Activated T-cell treated with anti-CD3 and anti-CD28 coated beads for 4 hours (primary cell): ENCODE data around the gene OLIG2.

Experiments used
- DNase-seq: peaks from one replicate; pipeline ENCODE4 v3.0.0-alpha.2; 2020

The OLIG2 gene

DNA sequence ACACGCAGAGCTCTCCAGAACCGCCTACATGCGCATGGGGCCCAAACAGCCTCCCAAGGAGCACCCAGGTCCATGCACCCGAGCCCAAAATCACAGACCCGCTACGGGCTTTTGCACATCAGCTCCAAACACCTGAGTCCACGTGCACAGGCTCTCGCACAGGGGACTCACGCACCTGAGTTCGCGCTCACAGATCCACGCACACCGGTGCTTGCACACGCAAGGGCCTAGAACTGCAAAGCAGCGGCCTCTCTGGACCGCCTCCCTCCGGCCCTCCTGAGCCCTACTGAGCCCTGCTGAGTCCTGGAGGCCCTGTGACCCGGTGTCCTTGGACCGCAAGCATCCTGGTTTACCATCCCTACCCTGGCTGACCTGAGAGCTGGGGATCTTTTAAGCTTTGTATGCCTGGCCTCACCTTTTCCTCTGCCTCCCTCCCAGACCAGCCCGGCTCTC lies 8.3 kb downstream of the OLIG2 start:
- DNase-seq, result no peak

DNA sequence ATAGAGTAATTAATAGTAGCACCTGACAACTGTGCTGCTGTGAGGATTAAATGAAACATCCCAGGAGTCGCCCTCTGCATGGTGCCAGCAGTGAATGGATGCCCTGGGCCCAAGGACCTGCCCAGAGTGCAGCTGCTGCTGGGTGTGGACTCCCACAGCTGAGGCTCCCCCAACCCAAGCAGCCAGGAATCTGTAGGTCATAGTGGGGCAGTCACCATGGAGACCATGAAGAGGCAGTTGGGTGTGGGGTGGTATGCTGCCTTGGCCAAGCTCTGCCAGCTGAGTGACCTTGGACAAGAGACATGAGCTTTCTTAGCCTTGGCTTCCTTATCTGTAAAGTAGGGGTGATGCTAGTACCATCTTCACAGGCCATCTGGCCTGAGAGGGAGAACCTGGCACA lies 9.4 kb downstream of the OLIG2 start:
- DNase-seq, result no peak

DNA sequence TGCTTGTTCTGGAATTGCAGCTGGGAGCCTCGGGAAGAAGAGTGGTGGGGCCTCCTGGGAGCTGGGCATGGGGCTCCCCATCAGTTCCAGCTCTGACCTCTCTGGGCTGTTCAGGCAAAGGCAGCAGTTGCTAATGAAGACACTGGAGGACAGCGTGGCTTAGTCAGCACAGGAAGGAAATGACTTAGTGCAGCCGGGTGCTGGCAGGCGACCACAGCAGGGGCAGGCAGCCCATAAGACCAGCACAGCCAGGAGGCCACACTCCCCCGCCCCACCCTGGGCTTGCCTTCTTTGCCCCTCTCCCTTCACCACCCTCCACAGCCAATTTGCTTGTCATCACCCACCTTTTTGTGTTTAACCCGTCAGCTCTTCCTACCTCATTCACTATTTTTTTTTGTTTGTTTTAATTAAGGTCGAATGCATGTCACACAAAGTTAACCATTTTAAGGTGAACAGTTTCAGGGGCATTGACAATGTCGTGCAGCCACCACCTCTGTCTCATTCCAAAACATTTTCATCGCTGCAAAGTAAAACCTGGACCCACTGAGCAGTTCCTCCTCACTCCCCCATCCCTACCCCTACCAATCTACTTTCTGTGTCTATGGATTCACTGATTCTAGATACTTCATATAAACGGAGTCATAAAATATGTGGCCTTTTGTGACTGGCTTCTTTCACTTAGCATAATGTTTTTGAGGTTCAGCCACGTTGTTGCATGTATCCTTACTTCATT lies 10.9 kb downstream of the OLIG2 start:
- DNase-seq, result no peak

DNA sequence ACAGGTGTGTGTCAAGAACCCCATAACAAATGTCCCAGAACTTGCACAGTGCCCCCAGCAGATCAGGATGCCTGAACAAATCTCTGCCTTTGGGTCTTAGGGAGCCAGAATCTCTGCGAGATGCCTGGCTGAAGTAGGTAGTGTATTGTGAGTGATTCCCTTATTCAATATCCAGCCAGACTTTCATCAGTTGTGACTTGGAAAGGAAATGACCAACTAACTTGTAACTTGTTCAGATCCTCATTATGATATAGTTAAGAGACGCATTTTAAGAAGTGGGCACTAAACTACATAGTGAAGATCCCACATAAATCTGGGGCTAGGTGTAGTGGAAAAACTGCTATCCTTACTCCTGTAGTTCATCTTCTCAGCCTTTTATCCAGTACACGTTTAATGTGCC lies 11.8 kb downstream of the OLIG2 start:
- DNase-seq, result no peak

DNA sequence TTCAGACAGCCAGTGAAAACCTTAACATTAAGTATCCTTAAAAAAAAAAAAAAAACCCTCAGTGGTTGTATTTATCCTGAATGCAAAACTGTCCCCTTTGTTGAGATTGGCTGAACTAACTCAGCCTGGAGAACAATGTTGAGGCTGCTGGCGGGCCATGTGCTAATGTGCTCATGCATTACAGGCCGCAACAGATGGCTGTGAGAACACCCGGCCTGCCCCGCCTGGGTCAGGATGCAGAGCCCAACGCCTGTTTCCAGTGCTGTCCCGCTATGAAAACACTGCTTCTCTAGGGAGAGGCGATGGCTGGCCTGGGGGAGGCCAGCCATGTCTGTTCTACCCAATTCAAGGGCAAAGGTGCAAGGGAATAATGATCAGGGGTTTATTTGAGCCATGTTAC lies 13.8 kb downstream of the OLIG2 start:
- DNase-seq, result no peak

DNA sequence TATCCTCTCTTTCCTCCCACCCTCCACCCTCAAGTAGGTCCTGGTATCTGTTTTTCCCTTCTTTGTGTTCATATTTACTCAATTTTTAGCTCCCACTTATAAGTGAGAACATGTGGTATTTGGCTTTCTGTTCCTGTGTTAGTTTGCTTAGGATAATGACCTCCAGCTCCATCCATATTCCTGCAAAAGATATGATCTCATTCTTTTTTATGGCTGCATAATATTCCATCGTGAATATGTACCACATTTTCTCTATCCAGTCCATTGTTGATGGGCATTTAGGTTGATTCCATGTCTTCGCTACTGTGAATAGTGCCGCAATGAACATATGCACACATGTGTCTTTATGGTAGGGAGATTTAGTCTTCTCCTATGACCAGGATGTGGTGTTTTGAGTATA lies 14.5 kb downstream of the OLIG2 start:
- DNase-seq, result no peak

DNA sequence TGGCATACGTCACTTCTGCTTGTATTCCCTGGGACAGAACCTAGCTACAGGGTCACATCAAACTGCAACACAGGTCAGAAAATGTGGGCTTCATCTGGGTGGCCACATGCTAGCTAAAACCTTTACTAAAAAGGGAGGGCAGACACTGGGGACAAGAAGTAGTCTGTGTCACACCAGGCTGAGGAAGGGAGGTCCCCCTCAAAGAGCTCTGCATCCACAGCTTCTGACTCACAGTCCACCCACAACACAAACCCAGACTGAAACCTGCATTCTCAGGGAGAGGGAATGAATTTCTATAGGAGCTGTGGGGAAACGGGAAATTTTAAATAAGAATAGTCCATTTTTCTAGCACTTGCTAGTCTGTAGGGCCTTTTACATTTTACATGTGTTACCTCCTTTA lies 16.2 kb downstream of the OLIG2 start:
- DNase-seq, result no peak

DNA sequence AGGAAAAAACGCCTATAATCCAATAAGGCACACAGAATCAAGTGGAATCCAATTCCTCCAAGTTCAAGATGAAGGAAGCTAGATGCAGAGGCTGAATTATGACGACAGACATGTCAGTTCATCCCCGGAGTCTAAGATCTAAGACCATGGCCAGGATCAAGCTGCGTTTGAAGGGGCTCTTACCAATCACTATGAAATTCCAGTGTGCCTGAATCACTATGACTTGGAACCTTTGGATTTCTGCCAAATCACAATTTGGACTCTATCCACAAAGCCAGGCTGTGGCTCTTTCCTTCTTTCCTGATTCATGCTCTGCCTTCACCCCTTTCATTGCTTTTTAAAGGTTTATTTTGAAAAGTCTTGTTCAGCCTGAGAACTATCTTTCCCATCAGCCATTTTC lies 17.1 kb downstream of the OLIG2 start:
- DNase-seq, result no peak

DNA sequence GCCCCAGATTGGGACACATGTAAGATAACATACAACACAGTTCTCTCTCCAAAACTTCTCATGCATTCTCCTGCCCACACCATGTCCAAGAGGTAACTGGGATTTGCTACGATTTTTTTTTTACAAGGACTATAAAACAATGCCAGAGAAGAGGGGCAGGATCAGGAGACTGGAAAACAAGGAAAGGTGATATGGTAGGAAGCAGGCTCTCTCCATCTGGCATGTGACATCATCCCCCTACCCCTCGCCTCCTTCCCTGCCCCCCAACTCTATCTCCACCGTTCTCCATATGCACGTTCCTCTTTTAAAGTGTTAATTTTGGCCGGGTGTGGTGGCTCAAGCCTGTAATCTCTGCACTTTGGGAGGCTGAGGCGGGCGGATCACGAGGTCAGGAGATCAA lies 20.7 kb downstream of the OLIG2 start:
- DNase-seq, result no peak

DNA sequence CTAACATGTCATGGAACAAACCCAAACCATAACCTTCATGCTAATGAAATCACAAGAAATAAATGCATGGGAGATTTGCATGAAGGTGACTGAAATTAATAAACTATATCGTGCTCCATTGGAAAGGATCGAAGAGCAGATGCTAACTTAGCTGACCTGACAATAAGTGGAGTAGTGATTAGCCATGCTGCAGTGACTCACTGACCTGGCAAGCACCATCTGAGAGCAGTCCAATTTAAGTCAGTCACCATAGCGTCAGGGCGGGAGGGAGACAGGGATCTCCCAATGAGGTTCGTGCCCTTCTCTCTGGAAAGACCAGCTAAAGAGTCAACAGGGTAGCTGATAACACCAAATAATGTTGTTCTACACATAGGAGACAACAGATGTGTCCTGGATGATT lies 21.5 kb downstream of the OLIG2 start:
- DNase-seq, result no peak

DNA sequence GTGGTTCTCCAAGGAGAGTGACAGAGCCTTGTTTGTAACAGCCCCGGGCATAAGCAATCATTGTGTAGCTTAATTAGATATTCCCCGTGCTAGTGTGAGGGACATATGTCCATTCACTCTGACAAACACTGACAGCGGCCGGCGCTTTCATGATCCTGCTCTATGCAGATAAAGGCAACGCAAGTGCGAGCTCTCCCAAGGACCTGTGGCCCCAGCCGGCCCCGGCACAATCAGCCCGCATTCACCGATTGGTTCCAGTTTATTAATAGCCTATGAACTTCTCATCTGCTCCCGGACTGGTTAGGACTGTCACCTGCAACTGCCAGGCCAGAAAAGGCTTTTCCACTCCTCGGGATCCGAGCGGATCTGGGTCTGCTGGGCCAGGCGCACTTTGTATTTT lies 26.2 kb downstream of the OLIG2 start:
- DNase-seq, result no peak

DNA sequence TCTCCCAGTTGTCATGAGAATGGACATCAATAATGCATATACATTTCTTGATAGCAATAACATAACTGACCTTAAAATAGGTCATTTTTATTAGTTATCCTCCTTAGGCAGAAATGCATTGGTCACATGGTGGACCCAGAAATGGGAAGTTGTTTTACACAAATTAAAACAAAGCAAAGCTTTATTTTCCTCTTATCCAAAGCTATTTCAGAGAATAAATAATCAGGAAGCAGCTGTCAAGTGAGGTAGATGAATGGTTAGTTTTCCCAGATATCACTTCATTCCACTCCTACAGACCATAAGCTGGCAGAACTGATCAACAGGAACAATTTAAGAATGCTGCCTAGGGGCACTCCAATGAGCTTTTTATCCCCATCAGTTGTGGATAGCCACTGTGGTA lies 28.2 kb downstream of the OLIG2 start:
- no peak for DNase-seq

DNA sequence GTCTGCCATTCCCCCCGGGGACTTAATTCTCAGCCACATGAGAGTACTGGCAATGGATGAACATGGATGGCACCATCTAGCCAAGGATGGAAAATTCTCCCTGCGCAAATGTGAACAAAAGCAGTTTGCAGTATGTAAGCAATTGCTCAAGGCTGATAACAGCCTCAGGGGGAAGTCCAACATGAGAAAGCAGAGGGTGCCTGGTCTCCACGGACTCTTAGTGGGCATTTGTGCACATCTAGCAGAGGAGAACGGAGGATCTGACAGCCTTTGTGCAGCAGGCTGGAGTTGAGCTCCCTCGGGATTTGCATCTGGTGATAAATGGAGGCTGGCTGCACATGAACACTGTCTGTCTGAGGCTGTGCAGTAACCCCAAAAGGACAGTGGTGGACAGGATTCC lies 30.3 kb downstream of the OLIG2 start:
- no peak for DNase-seq

DNA sequence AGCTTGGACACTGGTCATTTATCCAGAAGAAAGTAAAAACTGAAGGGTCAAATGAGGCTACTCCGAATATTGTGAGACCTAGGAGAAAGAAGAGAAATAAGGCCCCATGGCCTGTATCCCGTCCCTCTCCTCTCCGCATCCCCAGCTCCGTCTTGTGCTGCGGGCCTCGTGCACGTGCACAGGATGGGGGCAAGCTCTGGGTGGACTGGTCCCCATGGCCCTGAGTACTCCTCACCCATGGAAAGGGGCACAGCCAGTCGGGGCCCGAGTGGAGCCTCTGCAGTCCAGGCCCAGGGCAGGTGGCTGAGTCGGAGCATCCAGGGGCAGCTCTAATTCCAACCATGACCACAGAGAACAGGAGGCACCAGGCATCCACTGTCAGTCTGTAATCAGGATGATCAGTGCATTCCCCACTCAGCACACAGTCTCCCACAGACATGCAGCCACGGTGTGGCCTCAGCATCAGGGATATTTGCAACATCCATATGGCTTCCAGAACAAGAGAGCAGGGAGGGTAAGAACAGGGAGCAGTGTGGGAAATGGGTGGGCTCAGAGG lies 31.7 kb downstream of the OLIG2 start:
- DNase-seq, result no peak

DNA sequence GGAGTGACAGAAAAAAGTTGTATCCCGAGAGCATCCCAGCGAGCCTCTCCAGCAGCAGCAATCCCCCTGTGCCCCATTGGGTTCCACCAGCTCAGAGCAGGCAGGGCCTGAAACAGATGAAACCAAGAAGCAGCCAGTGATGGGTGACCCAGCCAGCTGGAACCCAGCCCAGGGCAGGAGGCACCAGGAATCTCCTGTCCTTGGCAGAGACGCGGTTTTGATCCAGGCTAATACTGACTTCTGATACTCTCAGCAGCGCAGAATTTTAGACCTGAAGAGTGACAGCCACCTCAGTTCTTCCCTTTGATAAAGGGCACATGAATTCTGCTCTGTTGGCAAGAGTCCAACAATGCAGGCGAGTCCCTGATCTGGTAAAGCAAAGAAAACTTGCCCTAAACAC lies 32.8 kb downstream of the OLIG2 start:
- no peak for DNase-seq

DNA sequence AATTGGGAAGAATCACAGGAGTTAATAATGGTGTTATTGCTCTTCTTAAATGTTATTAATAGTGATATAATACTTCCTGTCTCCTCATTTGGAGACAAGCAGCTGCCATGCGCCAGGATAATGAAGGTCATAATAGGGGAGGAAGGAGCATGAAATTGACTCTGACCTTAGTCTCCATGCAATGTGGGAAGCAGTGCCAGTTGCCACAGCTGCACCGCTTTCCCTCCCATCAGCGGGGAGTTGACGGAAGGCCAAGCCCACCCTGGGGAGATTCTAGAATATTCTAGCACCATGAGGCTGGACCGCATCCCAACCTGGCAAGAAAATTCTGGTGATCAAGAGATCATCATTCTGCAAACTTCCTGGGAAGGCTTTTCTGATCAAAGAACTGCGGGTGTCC lies 33.2 kb downstream of the OLIG2 start:
- no peak for DNase-seq

DNA sequence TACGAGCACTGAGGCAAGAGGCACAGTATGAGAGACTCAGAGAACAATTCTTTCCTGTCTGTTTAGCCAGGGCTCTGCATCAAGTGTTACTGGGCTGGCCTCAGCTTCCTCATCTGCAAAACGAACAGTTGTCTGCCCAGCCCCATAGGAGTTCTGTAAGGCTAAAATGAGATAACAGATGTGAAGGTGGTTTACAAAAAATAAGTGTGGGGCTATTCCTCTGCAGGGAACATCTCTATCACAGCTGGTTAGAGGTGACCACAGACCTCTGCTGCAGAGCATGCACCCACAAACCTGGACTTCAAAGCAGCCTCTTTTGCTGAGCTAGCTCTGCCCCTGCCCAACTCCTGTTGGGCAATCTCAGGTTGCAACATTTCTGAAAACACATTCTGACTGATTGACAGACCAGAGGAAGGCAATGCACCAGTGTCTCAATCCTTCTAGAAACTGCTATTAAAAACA lies 33.7 kb downstream of the OLIG2 start:
- DNase-seq, result no peak

DNA sequence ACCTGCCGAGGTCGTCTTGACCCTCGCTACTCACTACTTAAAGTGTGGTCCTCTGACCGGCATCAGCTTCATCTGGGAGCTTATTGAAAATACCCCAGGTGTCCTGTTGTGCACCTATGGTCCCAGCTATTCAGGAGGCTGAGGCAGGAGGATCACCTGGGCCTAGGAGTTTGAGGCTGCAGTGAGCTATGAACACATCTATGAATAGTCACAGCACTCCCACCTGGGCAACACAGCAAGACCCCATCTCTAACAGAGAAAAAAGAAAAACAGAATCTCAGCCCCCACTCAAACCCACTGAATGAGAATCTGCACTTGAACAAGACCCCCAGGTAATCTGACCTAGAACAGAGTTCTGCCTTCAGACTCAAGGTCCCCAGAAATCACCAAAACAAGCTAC lies 35.5 kb downstream of the OLIG2 start:
- DNase-seq, result no peak

DNA sequence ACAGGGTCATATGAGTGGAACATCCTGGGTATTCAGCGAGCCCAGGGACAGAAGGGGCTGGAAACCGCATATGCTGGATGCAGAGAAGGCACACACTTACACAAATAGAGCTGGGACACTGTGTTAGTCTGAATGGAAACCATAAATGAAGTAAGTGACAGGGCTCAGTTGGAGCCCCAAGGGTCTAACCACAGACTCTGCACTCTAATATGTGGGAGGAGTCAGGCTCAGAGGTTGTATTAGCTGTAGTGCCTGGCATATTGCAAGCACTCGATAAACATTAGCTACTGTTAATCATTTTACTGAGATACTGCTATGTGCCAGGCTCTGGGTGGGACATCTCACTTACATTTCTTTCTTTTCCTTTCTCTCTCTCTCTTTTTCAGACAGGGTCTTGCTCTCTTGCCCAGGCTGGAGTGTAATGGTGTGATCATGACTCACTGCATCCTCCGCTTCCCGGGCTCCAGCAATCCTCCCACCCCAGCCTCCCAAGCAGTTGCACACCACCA lies 37.7 kb downstream of the OLIG2 start:
- DNase-seq, result no peak

DNA sequence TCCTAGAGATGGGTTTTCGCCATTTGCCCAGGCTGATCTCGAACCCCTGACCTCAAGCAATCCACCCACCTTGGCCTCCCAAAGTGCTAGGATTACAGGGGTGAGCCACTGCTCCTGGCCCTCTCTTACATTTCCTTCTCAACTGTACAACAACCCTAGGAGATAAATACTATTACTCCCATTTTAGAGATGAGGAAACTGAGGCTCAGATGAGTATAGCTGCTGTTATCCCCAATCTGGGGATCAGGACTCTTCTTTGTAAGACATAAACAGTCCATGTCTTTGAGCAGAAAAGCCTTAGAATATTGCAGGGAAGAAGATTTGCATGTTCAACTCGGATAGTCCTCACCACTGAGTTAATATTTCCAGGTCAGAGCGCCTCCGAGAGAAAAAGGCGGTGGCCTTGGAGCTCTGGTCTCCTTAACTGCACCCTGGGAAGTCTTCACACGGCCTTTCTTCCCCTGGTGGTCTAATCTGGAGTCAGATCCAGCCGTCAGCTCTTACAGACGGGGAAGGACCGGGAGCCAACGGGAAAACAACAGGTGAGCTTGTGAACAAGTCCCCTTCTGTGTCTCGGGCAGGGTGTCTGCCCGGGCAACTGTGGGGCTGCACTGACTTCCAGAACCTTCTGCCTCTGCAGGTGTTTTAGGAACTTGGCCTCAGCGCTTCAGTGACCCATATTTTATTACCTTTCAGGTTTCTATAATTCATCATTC lies 38.3 kb downstream of the OLIG2 start:
- DNase-seq, result no peak

DNA sequence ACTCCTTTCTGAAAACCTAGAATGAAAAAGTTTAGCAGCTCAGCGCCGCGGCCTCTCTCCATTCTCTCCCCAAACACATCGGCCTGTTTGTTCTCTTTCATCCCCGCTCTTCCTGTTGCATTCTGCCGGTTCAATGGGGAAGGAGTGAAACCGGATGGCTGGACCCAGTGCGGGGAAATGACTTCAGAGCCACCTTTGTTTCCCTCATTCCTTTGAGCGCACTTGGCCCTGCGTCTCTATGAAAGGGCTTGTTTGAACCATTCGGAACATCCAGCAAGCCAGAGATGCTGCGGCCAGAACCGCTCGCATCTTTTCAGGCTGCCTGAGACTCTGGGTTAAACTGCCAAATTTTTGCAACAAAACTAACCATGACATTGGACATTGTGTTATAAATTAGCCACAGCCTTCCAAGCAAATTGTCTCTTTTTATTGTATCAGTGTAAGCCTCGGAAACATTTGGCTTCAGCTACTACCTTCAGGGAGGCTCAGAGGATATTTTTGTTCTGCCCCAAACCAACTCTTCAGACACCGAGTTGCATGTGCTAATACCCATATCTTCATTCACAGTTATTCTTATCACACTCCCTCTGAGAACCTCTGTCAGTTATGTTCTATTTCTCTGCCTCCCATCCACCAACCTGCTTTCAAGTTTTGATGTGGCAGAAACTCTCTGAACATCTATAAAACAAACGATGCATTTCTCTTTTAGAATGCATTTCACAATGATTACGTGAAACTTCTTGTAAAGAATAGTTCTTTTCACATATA lies 39.1 kb downstream of the OLIG2 start:
- DNase-seq, result no peak

DNA sequence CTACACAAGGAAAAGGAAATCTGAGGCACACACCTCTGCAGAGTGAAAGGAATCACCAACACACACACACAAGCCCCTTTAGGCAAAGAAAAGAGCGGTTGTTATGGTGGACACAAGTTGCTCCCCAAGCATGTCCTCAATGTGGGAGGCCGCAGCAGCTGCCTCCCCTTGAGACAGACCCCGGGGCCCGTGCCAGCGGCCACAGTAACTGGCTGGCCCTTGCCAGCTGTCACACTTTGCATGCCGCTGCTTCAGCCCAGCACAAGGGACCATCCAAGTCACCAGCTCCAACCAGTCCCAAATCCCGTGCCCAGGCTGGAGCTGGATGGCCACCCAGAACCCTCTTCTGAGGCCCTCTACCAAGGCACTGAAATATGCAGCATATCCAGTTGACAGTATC lies 41.3 kb downstream of the OLIG2 start:
- DNase-seq, result no peak

DNA sequence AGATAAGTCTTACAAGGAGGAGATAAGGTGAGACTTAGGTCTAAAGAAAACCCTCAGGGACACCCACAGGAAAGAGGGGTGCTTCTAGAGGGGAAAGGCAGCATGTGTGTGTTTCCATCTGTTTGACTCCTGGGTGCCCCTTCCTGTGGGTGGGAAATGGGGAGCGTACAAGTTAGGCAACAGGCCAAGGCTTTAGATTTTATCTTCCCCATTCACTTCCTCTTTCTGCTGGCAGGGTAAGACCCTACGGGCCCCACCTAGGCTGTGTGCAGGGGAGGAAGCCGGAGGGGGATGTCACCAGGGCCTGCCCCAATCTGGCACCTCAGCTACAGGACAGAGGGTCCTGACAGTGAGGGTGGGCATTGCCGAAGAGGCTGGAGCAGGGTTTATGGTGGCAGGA lies 41.7 kb downstream of the OLIG2 start:
- DNase-seq, result no peak
